Effector memory CD8-positive, alpha-beta T cell (primary cell): ENCODE measurements around the gene ABCF3.

ENCODE experiments used
- ATAC-seq: fragments of 150-1000 bp; cut with Tn5 transposase; replicated peaks from 2 replicates; pipeline ENCODE4 v1.10.0; 2021; ENCODE audit warnings: mild to moderate bottlenecking, moderate library complexity
- DNase-seq, 3 experiments: peaks; one replicate each; pipeline ENCODE4 v3.0.0; 2021
- H3K27ac Mint-ChIP-seq, 2 donors: one replicate each; pipeline ENCODE4 v1.8.0; 2022; ENCODE audit warnings: mild to moderate bottlenecking in 2 of 2, mixed read lengths in 2 of 2, moderate library complexity in 2 of 2
- H3K27me3 Mint-ChIP-seq, 2 donors: one replicate each; pipeline ENCODE4 v1.8.0; 2022; ENCODE audit warnings: mixed read lengths in 2 of 2
- H3K36me3 Mint-ChIP-seq: one replicate; pipeline ENCODE4 v1.8.0; 2022; ENCODE audit warnings: mild to moderate bottlenecking, moderate library complexity, mixed read lengths; ENCODE audit not compliant: insufficient read depth
- H3K4me1 Mint-ChIP-seq, 2 donors: one replicate each; pipeline ENCODE4 v1.8.0; 2022; ENCODE audit warnings: low read depth in 2 of 2, mixed read lengths in 2 of 2
- H3K4me3 Mint-ChIP-seq, 2 donors: one replicate each; pipeline ENCODE4 v1.8.0; 2022; ENCODE audit warnings: mild to moderate bottlenecking in 2 of 2, mixed read lengths in 2 of 2, moderate library complexity in 2 of 2
- H3K9me3 Mint-ChIP-seq, 2 donors: one replicate each; pipeline ENCODE4 v1.8.0; 2022; ENCODE audit warnings: mixed read lengths in 2 of 2

The ABCF3 gene

GRCh38 chr3:184234224-184234623, 48.2 kb downstream of the ABCF3 start:
- H3K9me3 Mint-ChIP-seq: no peaks in the 10 kb centered on the region
- DNase-seq (no peak), ATAC-seq (no peak)
- peaks cover 24 to 42% of the 10 kb centered on the region in 2 donors for H3K27me3 Mint-ChIP-seq
- no peak overlapping the region for H3K4me3 Mint-ChIP-seq
- H3K36me3 Mint-ChIP-seq: peaks cover 3% of the 10 kb centered on the region
- no peak overlapping the region for H3K27ac Mint-ChIP-seq
- H3K4me1 Mint-ChIP-seq: peaks cover 3 to 7% of the 10 kb centered on the region in 2 donors

GRCh38 chr3:184234671-184235380, 48.8 kb downstream of the ABCF3 start:
- Mint-ChIP-seq H3K4me1 (peaks cover 3 to 7% of the 10 kb centered on the region in 2 donors), H3K27me3 (peaks cover 24 to 41% of the 10 kb centered on the region in 2 donors), H3K4me3 (no peak overlapping the region), H3K27ac (no peak overlapping the region), H3K9me3 (no peaks in the 10 kb centered on the region), H3K36me3 (peaks cover 3% of the 10 kb centered on the region)
- DNase-seq (no peak), ATAC-seq (no peak)

- DNase-seq (no peak), ATAC-seq (no peak)
- Mint-ChIP-seq H3K27me3 (peaks cover 24 to 41% of the 10 kb centered on the region in 2 donors), H3K4me3 (no peak overlapping the region), H3K27ac (no peak overlapping the region), H3K36me3 (peaks cover 3% of the 10 kb centered on the region), H3K4me1 (peaks cover 3 to 7% of the 10 kb centered on the region in 2 donors), H3K9me3 (no peaks in the 10 kb centered on the region)
Measured at GRCh38 chr3:184235381-184236032, 49.5 kb downstream of the ABCF3 start.

- DNase-seq (no peak), ATAC-seq (no peak)
- Mint-ChIP-seq H3K27ac (no peak overlapping the region), H3K9me3 (no peaks in the 10 kb centered on the region), H3K27me3 (peaks cover 22 to 36% of the 10 kb centered on the region in 2 donors), H3K36me3 (peaks cover 6% of the 10 kb centered on the region), H3K4me1 (peaks cover 1 to 4% of the 10 kb centered on the region in 2 donors), H3K4me3 (no peak overlapping the region)
Measured at GRCh38 chr3:184236033-184236410, 50.0 kb downstream of the ABCF3 start.

- ATAC-seq: no peak
- peaks cover 3% of the 10 kb centered on the region for H3K36me3 Mint-ChIP-seq
- DNase-seq: no peak
- no peak overlapping the region for H3K27ac Mint-ChIP-seq
- H3K4me3 Mint-ChIP-seq: no peak overlapping the region
- no peaks in the 10 kb centered on the region for H3K4me1 Mint-ChIP-seq
- no peaks in the 10 kb centered on the region for H3K9me3 Mint-ChIP-seq
- peaks cover 15 to 29% of the 10 kb centered on the region in 2 donors for H3K27me3 Mint-ChIP-seq
Measured at GRCh38 chr3:184236636-184237035, 50.6 kb downstream of the ABCF3 start.

- DNase-seq (no peak), ATAC-seq (no peak)
- Mint-ChIP-seq H3K4me3 (no peak overlapping the region), H3K9me3 (no peaks in the 10 kb centered on the region), H3K36me3 (peaks cover 3% of the 10 kb centered on the region), H3K27me3 (peaks cover 10 to 24% of the 10 kb centered on the region in 2 donors), H3K4me1 (no peaks in the 10 kb centered on the region), H3K27ac (no peak overlapping the region)
Measured at GRCh38 chr3:184237211-184237610, 51.2 kb downstream of the ABCF3 start.

GRCh38 chr3:184237807-184238206, 51.8 kb downstream of the ABCF3 start:
- Mint-ChIP-seq H3K4me3 (no peak overlapping the region), H3K36me3 (peaks cover 7% of the 10 kb centered on the region), H3K4me1 (no peaks in the 10 kb centered on the region), H3K27me3 (peaks cover 4 to 18% of the 10 kb centered on the region in 2 donors), H3K27ac (no peak overlapping the region), H3K9me3 (no peaks in the 10 kb centered on the region)
- ATAC-seq: no peak
- DNase-seq: no peak

GRCh38 chr3:184238246-184238818, 52.3 kb downstream of the ABCF3 start:
- peaks cover 9% of the 10 kb centered on the region for H3K36me3 Mint-ChIP-seq
- DNase-seq (no peak), ATAC-seq (no peak)
- peaks cover 0 to 12% of the 10 kb centered on the region in 2 donors for H3K27me3 Mint-ChIP-seq
- no peaks in the 10 kb centered on the region for H3K9me3 Mint-ChIP-seq
- H3K27ac Mint-ChIP-seq: no peak overlapping the region
- no peaks in the 10 kb centered on the region for H3K4me1 Mint-ChIP-seq
- H3K4me3 Mint-ChIP-seq: no peak overlapping the region

- ATAC-seq (no peak), DNase-seq (no peak)
- H3K36me3 Mint-ChIP-seq: peaks cover 14% of the 10 kb centered on the region
- H3K4me1 Mint-ChIP-seq: no peaks in the 10 kb centered on the region
- no peaks in the 10 kb centered on the region for H3K9me3 Mint-ChIP-seq
- peaks cover 0 to 4% of the 10 kb centered on the region in 2 donors for H3K27me3 Mint-ChIP-seq
- H3K27ac Mint-ChIP-seq: no peak overlapping the region
- H3K4me3 Mint-ChIP-seq: no peak overlapping the region
Measured at GRCh38 chr3:184239221-184239620, 53.2 kb downstream of the ABCF3 start.

GRCh38 chr3:184239708-184240107, 53.7 kb downstream of the ABCF3 start:
- DNase-seq (no peak), ATAC-seq (no peak)
- H3K27me3 Mint-ChIP-seq: no peaks in the 10 kb centered on the region
- H3K4me3 Mint-ChIP-seq: no peak overlapping the region
- no peaks in the 10 kb centered on the region for H3K9me3 Mint-ChIP-seq
- H3K36me3 Mint-ChIP-seq: peaks cover 19% of the 10 kb centered on the region
- H3K4me1 Mint-ChIP-seq: peaks cover 0 to 2% of the 10 kb centered on the region in 2 donors
- H3K27ac Mint-ChIP-seq: no peak overlapping the region

- no peaks in the 10 kb centered on the region for H3K27me3 Mint-ChIP-seq
- H3K4me3 Mint-ChIP-seq: no peak overlapping the region
- H3K9me3 Mint-ChIP-seq: no peaks in the 10 kb centered on the region
- DNase-seq (no peak), ATAC-seq (no peak)
- peaks cover 0 to 7% of the 10 kb centered on the region in 2 donors for H3K4me1 Mint-ChIP-seq
- H3K27ac Mint-ChIP-seq: no peak overlapping the region
- peaks cover 20% of the 10 kb centered on the region for H3K36me3 Mint-ChIP-seq
Measured at GRCh38 chr3:184240384-184241140, 54.6 kb downstream of the ABCF3 start.

GRCh38 chr3:184241141-184241446, 55.1 kb downstream of the ABCF3 start:
- ATAC-seq (no peak), DNase-seq (no peak)
- H3K4me1 Mint-ChIP-seq: peaks cover 4 to 10% of the 10 kb centered on the region in 2 donors
- no peak overlapping the region for H3K27ac Mint-ChIP-seq
- no peaks in the 10 kb centered on the region for H3K27me3 Mint-ChIP-seq
- no peak overlapping the region for H3K4me3 Mint-ChIP-seq
- H3K36me3 Mint-ChIP-seq: peaks cover 20% of the 10 kb centered on the region
- no peaks in the 10 kb centered on the region for H3K9me3 Mint-ChIP-seq

- H3K27me3 Mint-ChIP-seq: no peaks in the 10 kb centered on the region
- H3K4me3 Mint-ChIP-seq: no peak overlapping the region
- no peak for DNase-seq
- no peak overlapping the region for H3K27ac Mint-ChIP-seq
- ATAC-seq: no peak
- H3K4me1 Mint-ChIP-seq: peaks cover 6 to 11% of the 10 kb centered on the region in 2 donors
- H3K36me3 Mint-ChIP-seq: peaks cover 20% of the 10 kb centered on the region
- no peaks in the 10 kb centered on the region for H3K9me3 Mint-ChIP-seq
Measured at GRCh38 chr3:184241447-184242296, 55.7 kb downstream of the ABCF3 start.
